Middle frontal gyrus (tissue), 1 donor: ENCODE measurements around the gene TSPAN11.
"Not testable (repeated sequence)": the region's sequence is repeated elsewhere in the genome, so short reads cannot be mapped to it uniquely, and the experiment has no call there.

ENCODE experiments used
- DNase-seq: peaks from one replicate; pipeline ENCODE4 v3.0.0-alpha.2; 2015; ENCODE audit warnings: low spot score; ENCODE audit errors: extremely low spot score

TSPAN11 gene

DNA sequence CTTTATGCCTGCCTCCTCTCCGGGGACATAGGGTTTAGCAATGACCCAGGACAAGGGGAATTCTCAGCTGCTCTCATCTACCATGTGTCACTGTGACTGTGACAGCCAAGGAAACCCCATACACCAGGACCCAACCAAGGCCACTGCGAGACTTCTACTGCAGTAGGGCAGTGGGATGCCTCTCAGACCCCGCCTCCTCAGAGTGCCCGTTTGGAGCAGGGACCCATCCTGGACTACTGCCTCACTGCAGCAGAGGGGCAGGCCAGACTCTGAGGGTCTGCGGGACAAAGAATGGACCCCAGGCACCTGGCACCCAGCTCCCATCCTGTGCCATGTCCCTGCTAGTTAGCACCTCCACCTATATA is 75.8 kb downstream of the TSPAN11 start:
- no peak for DNase-seq

GRCh38 chr12:31002999-31003398 is 76.5 kb downstream of the TSPAN11 start:
- no peak for DNase-seq

DNA sequence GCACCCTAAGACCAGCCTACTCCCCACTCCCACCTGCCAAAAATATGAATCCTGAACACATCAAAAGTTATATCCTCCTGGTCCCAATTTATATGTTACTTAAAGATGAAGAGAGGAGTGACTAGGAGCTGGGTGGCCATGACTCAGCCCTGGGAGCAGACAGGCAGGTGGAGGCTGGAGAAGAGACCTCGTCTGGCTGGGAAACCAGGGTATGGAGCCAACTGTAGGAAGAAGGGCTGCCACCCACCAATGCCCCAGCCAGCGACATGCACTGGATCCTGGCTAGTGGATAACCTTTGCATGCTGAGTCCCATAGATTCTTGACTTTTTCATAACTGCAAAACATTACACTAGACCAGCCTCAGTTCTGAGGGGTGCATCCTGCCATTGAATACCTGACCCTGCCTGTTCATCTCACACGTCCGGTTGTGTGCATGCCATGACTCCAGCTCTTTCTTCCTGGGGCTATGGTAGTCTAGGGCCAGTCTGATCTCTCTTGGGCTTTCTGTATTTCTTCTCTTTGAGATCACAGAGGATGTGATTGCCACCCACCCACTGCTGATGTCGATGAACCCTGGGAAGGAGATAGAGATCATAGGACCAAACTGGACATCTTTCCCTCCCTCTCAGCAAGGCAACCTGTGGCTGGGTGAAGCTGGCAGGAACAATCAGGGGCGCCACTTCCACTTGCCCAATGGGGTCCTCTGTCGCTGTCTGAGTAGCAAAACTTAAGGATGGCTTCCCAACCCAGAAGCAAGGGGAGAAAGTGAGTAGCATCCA is 77.5 kb downstream of the TSPAN11 start:
- no peak for DNase-seq

GRCh38 chr12:31004666-31005065 is 78.1 kb downstream of the TSPAN11 start:
- no peak for DNase-seq

- DNase-seq, result no peak
Observed at GRCh38 chr12:31005256-31005943, 78.9 kb downstream of the TSPAN11 start.

DNA sequence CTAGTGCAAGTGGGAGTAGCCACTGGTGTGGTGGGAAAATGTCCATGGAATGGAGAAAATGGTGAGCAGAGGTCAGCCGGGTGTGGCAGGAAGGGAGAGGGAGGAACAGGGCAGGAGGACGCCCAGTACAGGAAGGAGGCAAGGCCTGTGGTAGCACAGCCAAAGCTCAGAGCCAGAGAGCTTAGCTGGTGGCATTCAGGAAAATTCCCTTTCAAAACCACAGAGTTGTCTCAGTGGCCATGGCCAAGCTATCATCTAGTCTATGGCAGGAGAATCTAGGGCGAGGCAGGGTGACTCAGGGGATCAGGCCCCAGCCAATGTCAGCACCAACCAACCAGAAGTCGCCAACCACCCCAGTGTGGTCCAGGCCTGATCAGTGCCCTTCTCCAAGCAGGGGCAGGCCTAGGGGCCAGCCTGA is 79.4 kb downstream of the TSPAN11 start:
- DNase-seq, result no peak

DNA sequence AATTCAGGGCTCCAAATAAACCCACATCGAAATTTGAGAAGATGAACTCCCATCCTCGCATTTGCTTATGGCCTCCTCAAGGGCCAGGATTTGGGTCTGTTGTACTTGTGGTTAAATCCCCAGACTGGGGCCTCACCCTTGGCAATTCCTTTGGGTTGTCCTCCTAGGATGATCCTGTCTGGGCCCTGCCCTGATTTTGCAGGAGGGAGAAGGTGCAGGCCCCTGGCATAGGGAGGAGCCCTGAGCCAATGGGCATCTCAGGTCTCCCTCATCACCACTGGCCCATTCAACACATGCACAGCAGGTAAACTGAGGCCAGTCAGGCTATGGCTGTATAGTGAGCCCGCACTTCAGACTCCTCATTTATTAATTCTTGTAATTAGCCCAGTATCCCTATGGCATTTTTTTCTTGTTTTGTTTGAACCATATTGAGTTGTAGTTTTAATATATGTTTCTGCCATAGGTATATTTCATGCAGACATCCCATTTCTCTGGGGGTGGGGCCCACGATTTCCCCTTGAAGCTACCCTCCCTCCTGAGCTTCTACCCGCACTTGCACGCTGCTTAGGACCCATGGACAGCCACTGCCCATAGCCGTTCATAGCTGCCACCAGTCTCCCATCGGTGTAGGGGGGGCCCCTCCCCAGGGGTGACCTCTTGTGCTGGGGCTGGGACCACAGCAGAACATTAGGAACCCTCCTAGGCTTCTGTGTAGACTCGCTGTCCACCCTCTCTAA is 80.0 kb downstream of the TSPAN11 start:
- DNase-seq, result no peak

DNA sequence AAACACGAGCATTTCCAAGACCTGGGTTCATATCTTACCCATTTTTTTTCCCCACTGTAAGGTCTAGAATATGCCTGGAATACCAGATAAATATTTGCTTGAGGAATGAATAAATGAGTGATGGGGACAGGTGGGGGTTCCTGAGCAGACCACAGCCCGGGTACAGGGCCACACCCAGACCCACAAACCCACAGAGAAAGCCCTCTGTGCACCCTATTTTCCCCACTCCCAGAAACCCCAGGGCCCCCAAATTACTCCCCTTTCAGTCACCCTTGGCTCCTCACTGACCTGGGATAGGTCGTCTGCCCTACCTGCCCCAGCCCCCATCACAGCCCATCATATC is 80.6 kb downstream of the TSPAN11 start:
- DNase-seq, result no peak

DNA sequence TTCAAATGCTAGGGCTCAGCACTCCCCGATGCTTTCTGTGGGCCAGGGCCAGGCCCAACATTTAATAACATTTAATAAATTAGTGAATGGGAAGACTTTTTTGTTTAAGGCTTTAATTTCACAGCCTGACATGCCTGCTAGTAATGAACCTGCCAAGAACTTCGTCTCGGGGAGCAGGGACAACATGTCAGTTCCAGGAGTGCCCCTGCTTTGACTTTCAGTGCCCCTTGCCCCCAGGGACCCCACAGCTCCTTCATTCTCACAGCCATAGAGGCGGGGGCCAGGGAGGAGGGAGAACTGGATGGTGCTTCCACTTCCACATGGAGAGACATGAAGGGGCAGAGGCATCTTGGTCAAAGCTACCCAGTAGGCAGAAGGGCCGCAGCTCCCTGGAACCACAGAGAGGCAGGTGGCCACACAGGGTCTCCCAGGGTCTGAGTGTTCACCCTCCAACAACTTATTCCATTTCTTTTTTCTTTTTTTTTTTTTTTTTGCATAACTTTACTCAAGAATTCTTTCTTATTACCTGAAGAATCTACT is 81.2 kb downstream of the TSPAN11 start:
- DNase-seq, result no peak

GRCh38 chr12:31008241-31008761 is 81.8 kb downstream of the TSPAN11 start:
- no peak for DNase-seq

GRCh38 chr12:31008961-31009840 is 82.7 kb downstream of the TSPAN11 start:
- no peak for DNase-seq

DNA sequence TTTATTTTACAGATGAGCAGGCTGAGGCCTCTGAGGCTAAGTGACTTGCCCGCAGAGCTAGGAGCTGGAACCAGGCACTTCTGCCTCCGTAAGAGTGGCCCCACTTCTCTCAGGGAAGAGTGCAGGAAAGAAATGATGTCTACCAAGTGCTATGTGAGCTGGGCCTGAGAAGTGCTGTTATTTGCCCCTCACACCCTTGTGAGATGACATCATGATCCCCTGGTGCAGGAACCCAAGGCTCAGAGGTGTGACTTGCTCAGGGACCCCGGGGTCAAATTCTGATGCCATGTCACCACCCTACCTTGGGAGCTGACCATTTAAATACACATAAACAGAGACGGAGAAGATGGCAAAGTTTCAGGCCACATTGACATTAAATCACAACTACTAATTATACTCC is 83.4 kb downstream of the TSPAN11 start:
- no peak for DNase-seq

- DNase-seq, result no peak
Observed at GRCh38 chr12:31011336-31011735, 84.8 kb downstream of the TSPAN11 start.

DNA sequence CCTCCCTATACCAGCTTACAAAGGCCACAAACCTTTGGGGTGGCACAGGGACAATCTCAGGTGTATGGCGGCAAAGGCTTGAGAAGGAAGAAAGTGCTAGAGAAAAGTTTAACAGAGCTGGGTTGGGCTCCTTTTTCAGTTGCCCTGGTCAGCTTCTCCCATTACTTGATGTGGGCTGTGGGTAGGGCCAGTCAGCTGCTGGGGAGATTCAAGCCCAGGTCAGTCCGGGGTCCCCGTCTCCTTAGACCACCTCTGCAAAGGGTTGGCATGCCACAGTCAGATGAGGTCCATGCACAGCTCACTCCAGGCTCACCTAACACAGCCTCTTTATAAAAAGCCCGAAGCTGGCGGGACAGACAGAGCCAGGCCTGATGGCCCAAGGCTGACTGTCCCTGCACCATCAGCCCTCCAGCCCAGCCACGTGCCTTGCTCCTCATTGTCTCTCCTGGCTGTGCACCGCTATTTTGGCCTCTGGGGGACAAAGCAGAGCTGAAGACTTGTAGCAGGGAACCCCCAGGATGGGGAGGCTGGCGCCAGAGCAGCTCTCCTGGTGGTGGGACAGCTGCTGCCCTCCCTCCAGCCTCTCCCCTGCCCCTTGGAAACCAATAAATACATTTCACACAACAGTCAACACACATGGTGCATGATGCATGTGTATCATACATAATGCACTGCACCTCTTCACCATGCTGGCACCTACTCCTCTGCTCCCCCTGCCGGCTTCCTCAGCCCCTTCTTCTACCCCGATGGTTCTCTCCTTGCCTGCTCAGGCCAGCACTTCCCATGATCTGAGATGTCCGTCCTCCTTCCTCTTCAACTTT is 85.4 kb downstream of the TSPAN11 start:
- DNase-seq, result no peak

DNA sequence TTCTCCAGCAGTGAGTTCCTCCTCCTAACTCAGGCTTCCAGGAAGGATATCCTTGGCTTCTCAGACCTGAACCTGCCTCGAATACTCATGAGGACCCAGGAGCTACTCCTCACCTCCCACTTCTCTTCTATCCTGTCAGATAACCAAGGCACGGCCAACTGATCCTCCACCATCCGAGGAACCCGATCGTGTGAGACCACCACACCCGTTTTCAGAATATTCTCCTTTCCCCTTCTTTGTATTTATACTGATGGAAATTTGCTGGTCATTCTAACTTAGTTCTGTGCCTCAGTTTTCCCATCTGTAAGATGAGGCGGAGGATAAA is 86.0 kb downstream of the TSPAN11 start:
- not testable (repeated sequence) for DNase-seq

GRCh38 chr12:31015215-31015614 is 88.7 kb downstream of the TSPAN11 start:
- DNase-seq, result no peak

DNA sequence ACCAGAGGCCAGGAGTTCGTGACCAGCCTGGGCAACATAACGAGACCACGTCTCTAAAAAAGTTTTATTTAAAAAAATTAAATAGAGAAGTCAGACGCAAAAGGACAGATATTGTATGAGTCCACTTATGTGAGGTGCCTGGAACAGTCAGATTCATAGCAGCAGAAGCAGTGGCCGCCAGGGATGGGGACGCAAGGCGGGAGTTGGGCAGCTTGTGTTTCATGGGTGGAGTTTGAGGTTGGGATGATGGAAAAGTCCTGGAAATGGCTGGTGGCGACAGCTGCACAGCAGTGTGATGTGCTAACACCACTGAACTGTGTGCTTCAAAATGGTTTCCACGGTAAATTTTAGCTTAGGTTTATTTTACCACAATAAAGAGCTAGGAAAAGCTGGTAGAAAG is 89.5 kb downstream of the TSPAN11 start:
- DNase-seq, result no peak

DNA sequence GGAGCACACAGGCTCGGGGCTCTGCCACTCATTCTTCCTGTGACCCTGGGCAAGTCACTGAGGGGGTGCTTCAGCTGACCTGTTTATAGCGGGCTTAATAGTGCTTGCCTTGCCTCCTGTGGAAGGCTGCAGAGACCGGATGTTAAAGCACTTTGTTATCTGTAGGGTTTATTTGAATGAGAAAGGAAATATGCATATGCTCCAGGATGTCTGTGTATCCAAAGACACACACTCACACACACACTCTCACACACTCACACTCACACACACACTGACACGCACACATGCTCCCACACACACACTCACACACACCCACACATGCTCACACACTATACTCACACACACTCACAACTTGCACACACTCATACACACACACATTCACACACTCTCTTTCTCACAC is 91.0 kb downstream of the TSPAN11 start:
- DNase-seq, result no peak

DNA sequence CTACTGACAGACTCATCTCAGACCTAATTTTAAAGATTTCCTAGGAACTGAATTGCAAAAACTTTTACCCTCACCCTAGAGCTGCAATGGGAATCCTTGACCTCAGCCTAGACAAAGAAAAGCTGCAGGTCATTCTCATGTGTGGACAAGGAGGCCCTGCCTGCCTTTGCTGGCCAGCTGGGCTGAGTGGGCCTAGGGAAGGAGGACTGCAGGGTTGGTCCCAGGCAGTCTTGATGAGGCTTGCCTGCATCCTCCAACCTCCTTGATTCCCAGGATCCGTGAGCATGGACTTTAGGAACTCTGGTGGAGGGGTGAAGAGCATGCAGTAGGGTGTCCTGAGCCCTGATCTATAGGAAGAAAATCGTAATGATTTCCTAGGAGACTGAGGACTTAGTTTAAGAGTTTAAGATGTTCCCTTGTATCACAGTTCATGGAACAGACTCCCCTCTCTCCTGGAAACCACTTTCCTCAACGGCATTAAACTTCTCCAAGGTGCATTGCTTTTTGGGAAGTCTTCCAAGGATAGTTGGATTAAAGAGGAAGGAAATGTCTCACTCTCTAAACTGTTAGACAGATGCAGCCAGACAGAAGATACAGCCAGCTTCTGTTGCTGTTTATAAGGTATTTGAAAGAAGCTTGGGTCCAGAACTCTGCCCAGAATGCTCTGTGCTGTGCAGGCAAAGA is 91.7 kb downstream of the TSPAN11 start:
- no peak for DNase-seq
